ENCODE results near the gene ZNF776.

- no peak for TF ChIP-seq CTCF (IDR thresholded peaks at IDR 0.05)
- no peak for TF ChIP-seq POLR2A (IDR thresholded peaks at IDR 0.05)
These were observed 40.3 kb upstream of the ZNF776 start for GRCh38 chr19:57706346-57706745.

Data from thyroid gland (tissue), 4 donors.